GM19043 (cell line): ENCODE results near the gene C12orf75.
"Not testable (repeated sequence)": the region's sequence is repeated elsewhere in the genome, so short reads cannot be mapped to it uniquely, and the experiment has no call there.

Experiments used
- ATAC-seq: cut with Tn5 transposase; IDR thresholded peaks from one replicate; pipeline ENCODE4 v1.9.1; 2021; ENCODE audit warnings: low read depth; ENCODE audit not compliant: unreplicated experiment

Gene C12orf75

DNA sequence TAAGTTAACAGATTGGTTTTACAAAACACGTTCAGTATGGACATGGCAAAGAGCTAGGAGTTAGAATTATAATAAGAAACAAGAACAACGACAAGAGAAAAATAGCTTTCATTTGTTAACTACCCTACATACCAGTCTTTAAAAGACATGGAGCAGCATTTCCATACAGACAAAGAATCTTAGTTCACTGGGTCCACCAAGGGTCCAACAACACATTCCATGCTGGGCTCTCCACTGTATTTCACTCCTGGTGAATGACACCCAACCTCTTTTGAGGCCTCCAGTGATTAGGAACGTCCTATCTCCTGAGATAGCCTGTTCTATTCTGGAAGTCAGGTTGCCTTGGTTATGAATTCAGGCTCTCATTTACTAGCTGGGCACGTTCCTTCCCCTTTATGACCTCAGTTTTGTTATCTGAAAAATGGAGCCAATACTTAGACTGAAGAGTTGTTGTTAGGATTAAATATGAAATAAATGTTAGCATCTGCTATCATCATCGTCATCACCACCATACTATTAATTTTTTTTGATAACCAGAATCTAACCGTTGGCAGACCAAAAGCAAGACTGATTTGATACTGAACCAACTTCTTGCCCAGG lies 37.7 kb downstream of the C12orf75 start:
- ATAC-seq = no peak

DNA sequence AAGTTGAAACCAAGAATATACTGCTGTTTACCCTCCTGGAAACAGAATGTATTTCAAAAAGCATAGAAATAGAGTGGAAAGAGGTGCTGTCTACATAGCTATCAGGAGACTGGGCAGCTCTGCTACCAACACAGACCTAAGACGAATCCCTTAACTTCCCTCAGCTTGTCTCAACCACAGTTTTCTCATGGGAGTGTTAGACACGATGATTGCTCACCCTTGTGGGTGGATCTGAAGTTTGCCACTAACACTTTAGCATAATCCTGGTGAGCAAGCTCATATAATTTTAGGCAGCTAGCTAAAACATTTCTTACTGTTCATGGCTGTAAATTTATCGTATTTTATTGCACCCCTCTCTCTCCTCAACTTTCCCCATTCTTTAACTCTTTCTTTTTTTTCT lies 38.5 kb downstream of the C12orf75 start:
- ATAC-seq = no peak

GRCh38 chr12:105374303-105374702 lies 43.8 kb downstream of the C12orf75 start:
- ATAC-seq = no peak

DNA sequence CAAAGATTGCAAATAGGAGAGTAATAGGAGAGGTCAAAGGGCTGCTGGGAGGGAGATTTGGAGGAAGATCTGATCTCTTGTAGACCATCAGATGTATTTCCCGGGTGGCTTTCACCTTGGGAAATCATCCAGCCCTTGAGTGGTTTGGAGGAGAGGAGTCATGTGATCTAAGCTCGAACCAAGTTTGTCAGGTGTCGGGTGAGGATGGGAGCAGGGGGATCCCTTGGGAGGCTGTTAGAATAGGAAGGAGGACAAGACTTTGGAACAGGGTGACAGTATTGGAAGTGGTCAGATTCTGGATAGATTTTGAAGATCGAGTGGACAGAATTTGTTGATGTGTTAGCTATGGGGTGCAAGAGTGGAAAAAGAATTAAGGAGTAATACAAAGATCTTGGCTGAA lies 46.6 kb downstream of the C12orf75 start:
- no peak for ATAC-seq

GRCh38 chr12:105378911-105379310 lies 48.4 kb downstream of the C12orf75 start:
- ATAC-seq = no peak

DNA sequence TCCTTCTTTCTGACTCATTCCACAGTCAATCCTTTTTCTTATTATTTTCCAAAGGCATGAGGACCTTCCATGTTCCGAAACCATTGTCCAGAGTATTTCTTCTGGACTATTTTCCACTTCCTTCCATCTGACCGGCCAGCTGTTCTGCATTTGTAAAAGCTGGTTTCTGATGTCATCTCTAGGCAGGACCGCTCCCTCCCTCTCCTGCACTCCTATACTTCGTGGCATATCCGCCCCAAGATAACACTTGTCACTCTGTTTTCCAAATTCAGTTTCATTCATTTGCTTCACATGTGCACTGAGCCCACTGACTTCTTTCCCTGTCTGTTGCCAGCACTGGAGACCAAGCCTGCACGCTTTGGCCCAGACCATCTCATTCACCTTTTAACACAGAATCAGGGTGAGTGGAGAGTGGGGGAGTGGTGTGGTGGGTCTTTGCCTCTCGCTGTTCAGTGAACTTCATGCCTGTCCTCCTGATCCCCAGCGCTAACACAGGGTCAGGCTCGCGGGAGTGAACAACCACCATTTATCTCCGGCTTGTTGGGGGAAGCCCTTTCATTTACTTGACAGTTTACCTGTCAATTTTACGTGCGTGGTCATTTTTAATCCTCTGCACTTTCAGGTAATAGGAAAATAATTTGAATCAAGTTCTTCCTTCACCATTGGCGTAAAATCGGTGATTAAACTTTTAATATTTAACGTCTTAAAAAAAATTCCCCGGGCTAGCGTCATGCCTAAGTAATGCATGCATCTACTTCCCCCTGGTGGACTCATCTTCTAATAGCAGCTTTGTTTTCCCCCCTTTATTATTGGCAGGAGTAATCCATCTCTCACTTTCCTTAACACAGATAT lies 52.5 kb downstream of the C12orf75 start:
- peak; percentile 65 for ATAC-seq

DNA sequence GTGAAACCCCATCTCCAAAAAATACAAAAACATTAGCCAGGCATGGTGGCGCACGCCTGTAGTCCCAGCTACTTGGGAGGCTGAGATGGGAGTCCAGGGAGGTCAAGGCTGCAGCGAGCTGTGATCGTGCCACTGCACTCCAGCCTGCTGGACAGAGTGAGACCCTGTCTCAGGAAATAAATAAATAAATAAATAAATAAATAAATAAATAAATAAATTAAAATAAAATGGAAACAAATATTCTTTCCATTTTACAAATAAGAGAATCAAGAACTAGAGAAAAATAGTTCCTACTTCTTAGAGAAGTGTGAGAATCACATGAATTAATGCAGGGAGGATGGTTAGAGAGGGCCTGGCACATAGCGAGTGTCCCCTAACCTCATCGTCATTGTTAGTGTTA lies 53.7 kb downstream of the C12orf75 start:
- no peak for ATAC-seq

DNA sequence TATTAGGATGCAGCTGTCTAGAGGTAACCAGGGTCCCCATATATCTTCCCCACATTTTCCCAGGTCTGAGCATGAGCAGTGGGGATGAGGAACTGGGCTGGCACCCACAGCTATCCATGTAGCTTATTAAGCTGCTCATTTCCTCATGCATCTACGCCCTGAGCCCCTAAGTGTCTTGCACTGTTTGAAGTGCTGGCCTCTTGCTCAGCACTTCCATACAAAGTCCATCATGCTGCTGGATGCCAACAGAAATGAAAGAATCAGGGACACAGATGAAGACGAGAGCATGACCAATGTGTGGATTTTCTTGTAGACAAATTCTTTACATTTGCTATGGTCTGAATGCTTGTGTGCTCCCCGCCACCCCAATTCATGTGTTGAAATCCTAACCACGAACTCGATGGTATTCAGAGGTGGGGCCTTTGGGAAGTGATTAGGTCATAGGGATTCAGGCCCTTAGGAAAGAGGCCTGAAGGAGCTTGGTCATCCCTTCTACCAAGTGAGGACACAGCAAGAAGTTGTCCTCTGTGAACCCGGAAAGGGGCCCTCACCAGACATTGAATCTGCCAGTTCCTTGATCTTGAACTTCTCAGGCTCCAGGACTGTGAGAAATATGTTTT lies 54.5 kb downstream of the C12orf75 start:
- ATAC-seq = no peak

DNA sequence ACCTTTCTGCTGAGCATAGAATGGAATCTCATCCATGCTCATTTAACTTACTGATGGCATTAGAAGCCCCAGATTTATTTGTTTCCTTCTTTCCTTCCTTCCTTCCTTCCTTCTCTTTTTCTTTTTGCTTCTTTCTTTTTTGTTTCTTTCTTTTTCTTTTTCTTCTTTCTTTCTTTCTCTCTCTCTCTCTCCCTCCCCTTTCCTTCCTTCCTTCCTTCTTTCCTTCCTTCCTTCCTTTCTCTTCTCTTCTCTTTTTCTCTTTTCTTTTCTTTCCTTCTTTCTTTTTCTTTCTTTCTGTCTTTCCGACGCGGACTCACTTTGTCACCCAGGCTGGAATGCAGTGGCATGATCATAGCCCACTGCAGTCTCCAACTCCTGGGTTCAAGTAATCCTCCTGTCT lies 55.9 kb downstream of the C12orf75 start:
- ATAC-seq = no peak

- no peak for ATAC-seq
These were observed 60.7 kb downstream of the C12orf75 start for GRCh38 chr12:105391231-105391630.

GRCh38 chr12:105393587-105393986 lies 63.1 kb downstream of the C12orf75 start:
- no peak for ATAC-seq

- no peak for ATAC-seq
These were observed 65.5 kb downstream of the C12orf75 start for GRCh38 chr12:105396024-105396423.

GRCh38 chr12:105396983-105397382 lies 66.5 kb downstream of the C12orf75 start:
- no peak for ATAC-seq

GRCh38 chr12:105398930-105399329 lies 68.4 kb downstream of the C12orf75 start:
- no peak for ATAC-seq

GRCh38 chr12:105399428-105400081 lies 69.1 kb downstream of the C12orf75 start:
- ATAC-seq = no peak

DNA sequence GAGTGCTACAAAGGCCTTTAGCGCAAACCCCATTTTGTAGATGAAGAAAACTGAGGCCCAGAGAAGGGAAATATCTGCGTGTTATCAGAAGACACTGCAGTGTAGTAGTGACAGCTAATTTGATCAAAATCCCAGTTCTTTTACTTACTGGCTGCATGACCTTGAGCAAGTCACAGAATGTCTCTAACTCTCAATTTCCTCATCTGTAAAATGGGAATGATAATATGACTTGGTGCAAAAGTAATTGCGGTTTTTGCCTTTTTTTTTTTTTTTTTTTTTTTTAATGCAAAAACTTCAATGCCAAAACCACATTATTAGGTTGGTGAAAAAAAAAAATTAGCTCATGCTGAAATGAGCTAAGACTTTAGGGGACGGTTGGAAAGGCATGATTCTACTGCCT lies 69.7 kb downstream of the C12orf75 start:
- no peak for ATAC-seq

DNA sequence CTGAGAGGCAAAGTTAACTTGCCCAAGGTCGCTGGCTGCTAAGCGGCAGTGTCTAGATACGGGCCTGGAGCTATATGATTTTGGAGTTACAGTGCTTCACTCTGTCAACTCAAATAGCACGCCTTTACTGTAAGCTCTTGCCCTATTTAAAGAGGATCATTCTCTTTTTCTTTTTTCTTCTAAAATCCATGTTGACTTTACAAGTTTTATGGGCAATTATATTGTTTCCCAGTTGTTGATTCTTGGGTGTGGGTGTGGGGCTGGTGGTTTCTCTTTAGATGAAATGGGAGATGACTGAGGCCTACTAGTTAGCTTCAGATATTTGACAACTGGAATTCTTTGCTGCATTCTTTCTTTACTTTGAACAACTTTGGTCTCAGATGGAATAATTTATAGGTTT lies 70.7 kb downstream of the C12orf75 start:
- no peak for ATAC-seq

GRCh38 chr12:105402366-105402765 lies 71.9 kb downstream of the C12orf75 start:
- ATAC-seq = no peak

- ATAC-seq = no peak
These were observed 72.6 kb downstream of the C12orf75 start for GRCh38 chr12:105403095-105403494.

DNA sequence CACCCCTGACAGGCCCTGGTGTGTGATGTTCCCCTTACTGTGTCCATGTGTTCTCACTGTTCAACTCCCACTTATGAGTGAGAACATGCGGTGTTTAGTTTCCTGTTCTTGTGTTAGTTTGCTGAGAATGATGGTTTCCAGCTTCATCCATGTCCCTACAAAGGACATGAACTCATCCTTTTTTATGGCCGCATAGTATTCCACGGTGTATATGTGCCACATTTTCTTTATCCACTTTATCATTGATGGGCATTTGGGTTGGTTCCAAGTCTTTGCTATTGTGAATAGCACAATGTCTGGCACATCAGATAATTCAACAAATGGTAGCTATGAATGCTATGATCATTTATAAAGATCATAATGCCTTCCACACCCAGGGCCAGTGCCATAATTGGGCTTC lies 73.6 kb downstream of the C12orf75 start:
- not testable (repeated sequence) for ATAC-seq

DNA sequence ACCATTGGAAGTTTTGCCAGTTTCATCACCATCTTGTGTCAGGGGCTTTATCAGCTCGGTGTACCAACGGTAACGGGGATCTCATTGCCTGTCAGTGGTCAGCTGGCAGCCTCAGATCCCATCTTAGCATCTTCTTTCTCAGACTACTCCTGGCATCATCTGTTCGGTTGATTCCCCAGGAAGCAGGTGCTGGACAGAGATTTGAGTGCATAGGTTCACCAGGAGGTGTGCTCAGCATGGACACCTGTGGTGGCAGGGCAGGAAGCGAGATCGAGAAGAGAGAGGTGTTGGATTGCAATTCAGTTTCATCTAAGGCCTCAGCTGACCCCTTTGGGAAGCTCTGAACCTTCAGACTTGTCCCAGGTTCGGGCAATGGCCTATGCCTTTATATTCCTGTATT lies 76.0 kb downstream of the C12orf75 start:
- ATAC-seq = no peak
